ENCODE measurements around the gene LSM8. TPM values are rescaled to one million over a fixed set of nuclear protein-coding genes. Genes with fewer than 3 reads are reported as not detected.
A peak's percentile ranks its signal among the peaks of the same experiment; 100 is the strongest.

Gene LSM8
- polyA plus RNA-seq, 1 donor (not counting 4 experiments of a cell fraction or from before 2014, with no cell fraction given) = 50.2 TPM

DNA sequence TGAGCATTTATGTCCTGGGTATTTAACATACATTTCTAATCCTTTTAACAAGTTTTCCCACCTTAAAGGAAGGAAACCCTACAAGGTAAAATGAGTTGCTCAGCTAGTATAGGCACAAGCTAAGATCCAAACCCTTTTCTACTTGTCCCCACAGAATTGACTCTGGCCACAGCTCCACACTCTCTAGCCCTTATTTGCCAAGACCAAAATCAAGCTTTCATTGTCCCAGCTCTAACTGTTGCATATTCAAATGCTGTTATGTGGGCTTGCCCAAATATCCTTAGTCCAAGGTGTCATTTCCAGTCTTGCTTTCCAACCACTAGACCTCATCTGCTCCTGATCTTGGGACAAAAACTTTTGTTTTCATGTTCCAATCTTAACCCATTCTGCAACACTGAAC is 31.3 kb upstream of the LSM8 start:
- Histone ChIP-seq H4K20me1 (ENCODE audit: control insufficient read depth, extremely low read depth, insufficient read depth, low read length) (no peaks in the 10 kb centered on the region), H3K4me3 (ENCODE audit: control insufficient read depth in 2 of 3, extremely low read depth in 1 of 3, insufficient read depth in 2 of 3, low read depth in 1 of 3, low read length in 3 of 3) (no peak overlapping the region), H3K9ac (ENCODE audit: control insufficient read depth, extremely low read depth, insufficient read depth, low read length) (no peak overlapping the region), H3K9me3 (ENCODE audit: control insufficient read depth, low read depth, low read length) (no peaks in the 10 kb centered on the region), H3K36me3 (ENCODE audit: control insufficient read depth in 2 of 2, extremely low read depth in 1 of 2, insufficient read depth in 2 of 2, low read length in 2 of 2) (no peaks in the 10 kb centered on the region), H3K4me2 (ENCODE audit: control insufficient read depth, extremely low read depth, insufficient read depth, low read depth, low read length) (no peak overlapping the region), H3K27ac (ENCODE audit: control insufficient read depth, insufficient read depth, low read length) (no peak overlapping the region), H3K27me3 (ENCODE audit: control insufficient read depth, extremely low read depth, insufficient read depth, low read length) (no peaks in the 10 kb centered on the region), H3K4me1 (ENCODE audit: control insufficient read depth, extremely low read depth, insufficient read depth, low read length) (no peaks in the 10 kb centered on the region), H2AFZ (ENCODE audit: control insufficient read depth, low read length) (no peak overlapping the region), H3K79me2 (ENCODE audit: control insufficient read depth, insufficient read depth, low read length) (no peaks in the 10 kb centered on the region), H3K9me1 (ENCODE audit: control insufficient read depth, extremely low read depth, insufficient read depth, low read length) (no peaks in the 10 kb centered on the region)
- no peak for DNase-seq (ENCODE audit: low read depth, low spot score)
- dilution Hi-C loops (cut with MboI; ENCODE audit: extremely low pct_ligation_motif_present, low sequenced_read_pairs) = loop anchor here (25.0 kb wide), 1 partner anchor 390 kb away; no protein-coding TSS in a partner anchor
- FAIRE-seq = no peak
- TF ChIP-seq, protein P1, sequence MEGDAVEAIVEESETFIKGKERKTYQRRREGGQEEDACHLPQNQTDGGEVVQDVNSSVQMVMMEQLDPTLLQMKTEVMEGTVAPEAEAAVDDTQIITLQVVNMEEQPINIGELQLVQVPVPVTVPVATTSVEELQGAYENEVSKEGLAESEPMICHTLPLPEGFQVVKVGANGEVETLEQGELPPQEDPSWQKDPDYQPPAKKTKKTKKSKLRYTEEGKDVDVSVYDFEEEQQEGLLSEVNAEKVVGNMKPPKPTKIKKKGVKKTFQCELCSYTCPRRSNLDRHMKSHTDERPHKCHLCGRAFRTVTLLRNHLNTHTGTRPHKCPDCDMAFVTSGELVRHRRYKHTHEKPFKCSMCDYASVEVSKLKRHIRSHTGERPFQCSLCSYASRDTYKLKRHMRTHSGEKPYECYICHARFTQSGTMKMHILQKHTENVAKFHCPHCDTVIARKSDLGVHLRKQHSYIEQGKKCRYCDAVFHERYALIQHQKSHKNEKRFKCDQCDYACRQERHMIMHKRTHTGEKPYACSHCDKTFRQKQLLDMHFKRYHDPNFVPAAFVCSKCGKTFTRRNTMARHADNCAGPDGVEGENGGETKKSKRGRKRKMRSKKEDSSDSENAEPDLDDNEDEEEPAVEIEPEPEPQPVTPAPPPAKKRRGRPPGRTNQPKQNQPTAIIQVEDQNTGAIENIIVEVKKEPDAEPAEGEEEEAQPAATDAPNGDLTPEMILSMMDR (optimal IDR thresholded peaks at IDR 0.05 in 1 of 3, IDR thresholded peaks at IDR 0.05 in 1 of 3, conservative IDR thresholded peaks at IDR 0.05 in 1 of 3; ENCODE audit: extremely low read depth in 1 of 3, insufficient read depth in 2 of 3, low read length in 3 of 3) = no peak
- no peak for TF ChIP-seq EZH2 (IDR thresholded peaks at IDR 0.05; ENCODE audit: low read length)

- Histone ChIP-seq H3K4me1 (ENCODE audit: control insufficient read depth, extremely low read depth, insufficient read depth, low read length) (no peaks in the 10 kb centered on the region), H3K9me3 (ENCODE audit: control insufficient read depth, low read depth, low read length) (no peaks in the 10 kb centered on the region), H3K27ac (ENCODE audit: control insufficient read depth, insufficient read depth, low read length) (no peak overlapping the region), H3K4me2 (ENCODE audit: control insufficient read depth, extremely low read depth, insufficient read depth, low read depth, low read length) (no peak overlapping the region), H4K20me1 (ENCODE audit: control insufficient read depth, extremely low read depth, insufficient read depth, low read length) (no peaks in the 10 kb centered on the region), H3K4me3 (ENCODE audit: control insufficient read depth in 2 of 3, extremely low read depth in 1 of 3, insufficient read depth in 2 of 3, low read depth in 1 of 3, low read length in 3 of 3) (no peak overlapping the region), H3K9ac (ENCODE audit: control insufficient read depth, extremely low read depth, insufficient read depth, low read length) (no peak overlapping the region), H3K9me1 (ENCODE audit: control insufficient read depth, extremely low read depth, insufficient read depth, low read length) (no peaks in the 10 kb centered on the region), H3K36me3 (ENCODE audit: control insufficient read depth in 2 of 2, extremely low read depth in 1 of 2, insufficient read depth in 2 of 2, low read length in 2 of 2) (no peaks in the 10 kb centered on the region), H2AFZ (ENCODE audit: control insufficient read depth, low read length) (no peak overlapping the region), H3K79me2 (ENCODE audit: control insufficient read depth, insufficient read depth, low read length) (no peaks in the 10 kb centered on the region), H3K27me3 (ENCODE audit: control insufficient read depth, extremely low read depth, insufficient read depth, low read length) (no peaks in the 10 kb centered on the region)
- dilution Hi-C loops (cut with MboI; ENCODE audit: extremely low pct_ligation_motif_present, low sequenced_read_pairs) = loop anchor here (25.0 kb wide), 1 partner anchor 391 kb away; no protein-coding TSS in a partner anchor
- FAIRE-seq = no peak
- TF ChIP-seq, protein P1 (optimal IDR thresholded peaks at IDR 0.05 in 1 of 3, IDR thresholded peaks at IDR 0.05 in 1 of 3, conservative IDR thresholded peaks at IDR 0.05 in 1 of 3; ENCODE audit: extremely low read depth in 1 of 3, insufficient read depth in 2 of 3, low read length in 3 of 3) = peak in 2 of 3 experiments; percentile 41 to 50
- TF ChIP-seq EZH2 (IDR thresholded peaks at IDR 0.05; ENCODE audit: low read length) = no peak
- no peak for DNase-seq (ENCODE audit: low read depth, low spot score)
These were observed 30.3 kb upstream of the LSM8 start for GRCh38 chr7:118153551-118154177.

All from keratinocyte (primary cell).